ENCODE data around the gene COG7. TPM values are rescaled to one million over a fixed set of nuclear protein-coding genes. Genes with fewer than 3 reads are reported as not detected.

Gene COG7
- total and polyA plus RNA-seq, 2 of the 13 experiments (the other 11 are each of a cell fraction or from before 2014, with no cell fraction given) = 12.6 to 54.5 TPM

DNA sequence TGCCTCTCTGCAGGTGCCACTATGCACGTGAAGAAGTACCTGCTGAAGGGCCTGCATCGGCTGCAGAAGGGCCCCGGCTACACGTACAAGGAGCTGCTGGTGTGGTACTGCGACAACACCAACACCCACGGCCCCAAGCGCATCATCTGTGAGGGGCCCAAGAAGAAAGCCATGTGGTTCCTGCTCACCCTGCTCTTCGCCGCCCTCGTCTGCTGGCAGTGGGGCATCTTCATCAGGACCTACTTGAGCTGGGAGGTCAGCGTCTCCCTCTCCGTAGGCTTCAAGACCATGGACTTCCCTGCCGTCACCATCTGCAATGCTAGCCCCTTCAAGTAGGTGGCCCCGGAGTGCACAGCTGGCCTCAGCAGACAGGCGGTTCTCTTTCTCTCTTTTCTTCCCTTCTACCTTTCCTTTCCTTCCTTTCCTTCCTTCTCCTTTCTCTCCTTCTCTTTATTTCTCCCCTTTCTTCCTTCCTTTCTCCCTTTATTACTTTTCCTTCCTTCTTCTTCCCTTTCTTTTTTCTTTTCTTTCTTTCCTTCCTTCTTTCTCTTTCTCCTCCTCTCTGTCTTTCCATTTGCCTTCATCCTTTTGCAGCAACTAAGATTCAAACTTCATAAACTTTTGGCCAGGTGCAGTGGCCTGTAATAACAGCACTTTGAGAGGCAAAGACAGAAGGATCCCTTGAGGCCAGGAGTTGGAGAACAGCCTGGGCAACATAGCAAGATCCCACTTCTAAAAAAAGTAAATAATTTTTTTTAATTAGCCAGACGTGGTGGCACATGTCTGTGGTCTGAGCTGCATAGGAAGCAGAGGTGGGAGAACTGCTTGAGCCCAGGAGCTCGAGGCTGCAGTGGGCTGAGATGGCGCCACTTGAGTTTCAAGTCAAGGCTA lies 104.2 kb downstream of the COG7 start (continued):
- no peak for TF ChIP-seq SCMH1 (CRISPR knock-in tag; IDR thresholded peaks at IDR 0.05; ENCODE audit: borderline replicate concordance)
- no peak for TF ChIP-seq ZNF7 (CRISPR knock-in tag; IDR thresholded peaks at IDR 0.05)
- TF ChIP-seq SMARCE1 (IDR thresholded peaks at IDR 0.05; ENCODE audit: borderline replicate concordance) = no peak
- TF ChIP-seq, protein P1, sequence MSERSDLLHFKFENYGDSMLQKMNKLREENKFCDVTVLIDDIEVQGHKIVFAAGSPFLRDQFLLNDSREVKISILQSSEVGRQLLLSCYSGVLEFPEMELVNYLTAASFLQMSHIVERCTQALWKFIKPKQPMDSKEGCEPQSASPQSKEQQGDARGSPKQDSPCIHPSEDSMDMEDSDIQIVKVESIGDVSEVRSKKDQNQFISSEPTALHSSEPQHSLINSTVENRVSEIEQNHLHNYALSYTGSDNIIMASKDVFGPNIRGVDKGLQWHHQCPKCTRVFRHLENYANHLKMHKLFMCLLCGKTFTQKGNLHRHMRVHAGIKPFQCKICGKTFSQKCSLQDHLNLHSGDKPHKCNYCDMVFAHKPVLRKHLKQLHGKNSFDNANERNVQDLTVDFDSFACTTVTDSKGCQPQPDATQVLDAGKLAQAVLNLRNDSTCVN (CRISPR knock-in tag; IDR thresholded peaks at IDR 0.05; ENCODE audit: borderline replicate concordance) = no peak
- TF ChIP-seq, protein P2, sequence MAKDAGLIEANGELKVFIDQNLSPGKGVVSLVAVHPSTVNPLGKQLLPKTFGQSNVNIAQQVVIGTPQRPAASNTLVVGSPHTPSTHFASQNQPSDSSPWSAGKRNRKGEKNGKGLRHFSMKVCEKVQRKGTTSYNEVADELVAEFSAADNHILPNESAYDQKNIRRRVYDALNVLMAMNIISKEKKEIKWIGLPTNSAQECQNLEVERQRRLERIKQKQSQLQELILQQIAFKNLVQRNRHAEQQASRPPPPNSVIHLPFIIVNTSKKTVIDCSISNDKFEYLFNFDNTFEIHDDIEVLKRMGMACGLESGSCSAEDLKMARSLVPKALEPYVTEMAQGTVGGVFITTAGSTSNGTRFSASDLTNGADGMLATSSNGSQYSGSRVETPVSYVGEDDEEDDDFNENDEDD (CRISPR knock-in tag; IDR thresholded peaks at IDR 0.05; ENCODE audit: borderline replicate concordance) = no peak
- TF ChIP-seq, protein P3, sequence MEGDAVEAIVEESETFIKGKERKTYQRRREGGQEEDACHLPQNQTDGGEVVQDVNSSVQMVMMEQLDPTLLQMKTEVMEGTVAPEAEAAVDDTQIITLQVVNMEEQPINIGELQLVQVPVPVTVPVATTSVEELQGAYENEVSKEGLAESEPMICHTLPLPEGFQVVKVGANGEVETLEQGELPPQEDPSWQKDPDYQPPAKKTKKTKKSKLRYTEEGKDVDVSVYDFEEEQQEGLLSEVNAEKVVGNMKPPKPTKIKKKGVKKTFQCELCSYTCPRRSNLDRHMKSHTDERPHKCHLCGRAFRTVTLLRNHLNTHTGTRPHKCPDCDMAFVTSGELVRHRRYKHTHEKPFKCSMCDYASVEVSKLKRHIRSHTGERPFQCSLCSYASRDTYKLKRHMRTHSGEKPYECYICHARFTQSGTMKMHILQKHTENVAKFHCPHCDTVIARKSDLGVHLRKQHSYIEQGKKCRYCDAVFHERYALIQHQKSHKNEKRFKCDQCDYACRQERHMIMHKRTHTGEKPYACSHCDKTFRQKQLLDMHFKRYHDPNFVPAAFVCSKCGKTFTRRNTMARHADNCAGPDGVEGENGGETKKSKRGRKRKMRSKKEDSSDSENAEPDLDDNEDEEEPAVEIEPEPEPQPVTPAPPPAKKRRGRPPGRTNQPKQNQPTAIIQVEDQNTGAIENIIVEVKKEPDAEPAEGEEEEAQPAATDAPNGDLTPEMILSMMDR (CRISPR knock-in tag; IDR thresholded peaks at IDR 0.05) = peak; percentile 32; the same call in 1 of the 2 replicates

DNA sequence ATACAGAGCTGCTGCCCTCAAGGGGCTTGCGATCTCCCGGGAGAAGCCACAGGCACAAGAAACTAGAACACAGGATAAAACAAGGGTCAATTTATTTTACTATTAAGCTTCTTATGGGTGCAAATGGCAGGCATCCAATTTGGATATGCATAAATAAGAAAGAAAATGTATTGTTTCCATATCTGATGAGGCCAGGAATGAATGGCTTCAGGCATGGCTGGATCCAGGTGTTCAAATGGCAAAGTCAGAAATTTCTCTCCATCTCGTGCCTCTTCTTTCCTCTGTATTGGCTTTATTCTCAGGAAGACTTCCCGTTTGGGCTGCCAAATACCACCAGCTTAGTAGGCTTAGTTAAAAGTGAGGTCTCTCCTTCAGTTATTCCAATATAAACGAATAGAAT lies 107.8 kb downstream of the COG7 start:
- Histone ChIP-seq H3K4me3 (replicated peaks in 1 of 3; ENCODE audit: insufficient read depth in 1 of 3, low read depth in 2 of 3, low read length in 3 of 3) (no peak overlapping the region), H3K4me2 (ENCODE audit: low read depth, low read length) (no peak overlapping the region), H2AFZ (ENCODE audit: low read length) (no peak overlapping the region), H4K20me1 (ENCODE audit: insufficient read depth, low read length) (no peaks in the 10 kb centered on the region), H3K27me3 (ENCODE audit: control insufficient read depth in 1 of 2, insufficient read depth in 2 of 2, low read length in 2 of 2) (peaks cover 0 to 12% of the 10 kb centered on the region in 2 experiments; a peak in 3 of 5 replicates), H3K4me1 (ENCODE audit: insufficient read depth, low read length) (peaks cover 7% of the 10 kb centered on the region), H3K9me3 (ENCODE audit: low read length) (no peaks in the 10 kb centered on the region), H3K9ac (ENCODE audit: insufficient read depth, low read depth, low read length) (no peak overlapping the region), H3K27ac (ENCODE audit: extremely low read length, insufficient read depth, low read length) (no peak overlapping the region), H3K36me3 (replicated peaks in 1 of 2; ENCODE audit: control insufficient read depth in 1 of 2, insufficient read depth in 2 of 2, low read length in 2 of 2) (no peaks in the 10 kb centered on the region), H3K79me2 (ENCODE audit: insufficient read depth, low read length) (no peaks in the 10 kb centered on the region)
- WGBS (ENCODE audit: low lambda C conversion rate) = 24% methylated on average over 5 of the region's 5 CpGs
- FAIRE-seq (no peak), ATAC-seq (no peak), DNase-seq (ENCODE audit: low spot score) (no peak)
- TF ChIP-seq, protein P4, sequence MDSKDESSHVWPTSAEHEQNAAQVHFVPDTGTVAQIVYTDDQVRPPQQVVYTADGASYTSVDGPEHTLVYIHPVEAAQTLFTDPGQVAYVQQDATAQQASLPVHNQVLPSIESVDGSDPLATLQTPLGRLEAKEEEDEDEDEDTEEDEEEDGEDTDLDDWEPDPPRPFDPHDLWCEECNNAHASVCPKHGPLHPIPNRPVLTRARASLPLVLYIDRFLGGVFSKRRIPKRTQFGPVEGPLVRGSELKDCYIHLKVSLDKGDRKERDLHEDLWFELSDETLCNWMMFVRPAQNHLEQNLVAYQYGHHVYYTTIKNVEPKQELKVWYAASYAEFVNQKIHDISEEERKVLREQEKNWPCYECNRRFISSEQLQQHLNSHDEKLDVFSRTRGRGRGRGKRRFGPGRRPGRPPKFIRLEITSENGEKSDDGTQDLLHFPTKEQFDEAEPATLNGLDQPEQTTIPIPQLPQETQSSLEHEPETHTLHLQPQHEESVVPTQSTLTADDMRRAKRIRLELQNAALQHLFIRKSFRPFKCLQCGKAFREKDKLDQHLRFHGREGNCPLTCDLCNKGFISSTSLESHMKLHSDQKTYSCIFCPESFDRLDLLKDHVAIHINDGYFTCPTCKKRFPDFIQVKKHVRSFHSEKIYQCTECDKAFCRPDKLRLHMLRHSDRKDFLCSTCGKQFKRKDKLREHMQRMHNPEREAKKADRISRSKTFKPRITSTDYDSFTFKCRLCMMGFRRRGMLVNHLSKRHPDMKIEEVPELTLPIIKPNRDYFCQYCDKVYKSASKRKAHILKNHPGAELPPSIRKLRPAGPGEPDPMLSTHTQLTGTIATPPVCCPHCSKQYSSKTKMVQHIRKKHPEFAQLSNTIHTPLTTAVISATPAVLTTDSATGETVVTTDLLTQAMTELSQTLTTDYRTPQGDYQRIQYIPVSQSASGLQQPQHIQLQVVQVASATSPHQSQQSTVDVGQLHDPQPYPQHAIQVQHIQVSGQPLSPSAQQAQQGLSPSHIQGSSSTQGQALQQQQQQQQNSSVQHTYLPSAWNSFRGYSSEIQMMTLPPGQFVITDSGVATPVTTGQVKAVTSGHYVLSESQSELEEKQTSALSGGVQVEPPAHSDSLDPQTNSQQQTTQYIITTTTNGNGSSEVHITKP (CRISPR knock-in tag; IDR thresholded peaks at IDR 0.05; ENCODE audit: low read depth) = no peak
- peak; percentile 96 for TF ChIP-seq ZNF329 (CRISPR knock-in tag; IDR thresholded peaks at IDR 0.05; ENCODE audit: low read depth)
- CTCF ChIA-PET (ENCODE audit: low intra/inter-chr PET ratio, low total read pairs) = no interaction called here
- intact Hi-C loops (cut with micrococcal nuclease; ENCODE audit: unreplicated experiment) = no loop called here
- POLR2A ChIA-PET = no interaction called here
- no TSS peak for BruUV-seq (replicated peaks)
- in situ Hi-C loops (cut with HindIII; ENCODE audit: extremely low pct_ligation_motif_present, low pct_unique_long_range_greater_than_20kb) = no loop called here

Data from HepG2 (cell line).